ENCODE data around the gene PTPN2. TPM values are rescaled to one million over a fixed set of nuclear protein-coding genes. Genes with fewer than 3 reads are reported as not detected.
A peak's percentile ranks its signal among the peaks of the same experiment; 100 is the strongest.

Gene PTPN2
- total RNA-seq, result 10 to 100 TPM; 37.2 to 52.9 TPM
- polyA plus RNA-seq, result 10 to 100 TPM; 26.6 to 37.7 TPM
- long read RNA-seq, donor 1, transcript PTPN2-201 (9 exons, 3,467 nt), result minor isoform, 12 of 95 reads
- long read RNA-seq, donor 1, transcript PTPN2-202 (10 exons, 1,706 nt), result major isoform, 54 of 95 reads
- long read RNA-seq, donor 1, partial matches to known transcripts, result 10 of 95 reads
- long read RNA-seq, donor 1, other reads (novel, unspliced or antisense), result 15 of 95 reads
- long read RNA-seq, donor 2, transcript PTPN2-202 (10 exons, 1,706 nt), result major isoform, 8 of 21 reads
- long read RNA-seq, donor 2, partial matches to known transcripts, result 2 of 21 reads
- long read RNA-seq, donor 2, other reads (novel, unspliced or antisense), result 9 of 21 reads

DNA sequence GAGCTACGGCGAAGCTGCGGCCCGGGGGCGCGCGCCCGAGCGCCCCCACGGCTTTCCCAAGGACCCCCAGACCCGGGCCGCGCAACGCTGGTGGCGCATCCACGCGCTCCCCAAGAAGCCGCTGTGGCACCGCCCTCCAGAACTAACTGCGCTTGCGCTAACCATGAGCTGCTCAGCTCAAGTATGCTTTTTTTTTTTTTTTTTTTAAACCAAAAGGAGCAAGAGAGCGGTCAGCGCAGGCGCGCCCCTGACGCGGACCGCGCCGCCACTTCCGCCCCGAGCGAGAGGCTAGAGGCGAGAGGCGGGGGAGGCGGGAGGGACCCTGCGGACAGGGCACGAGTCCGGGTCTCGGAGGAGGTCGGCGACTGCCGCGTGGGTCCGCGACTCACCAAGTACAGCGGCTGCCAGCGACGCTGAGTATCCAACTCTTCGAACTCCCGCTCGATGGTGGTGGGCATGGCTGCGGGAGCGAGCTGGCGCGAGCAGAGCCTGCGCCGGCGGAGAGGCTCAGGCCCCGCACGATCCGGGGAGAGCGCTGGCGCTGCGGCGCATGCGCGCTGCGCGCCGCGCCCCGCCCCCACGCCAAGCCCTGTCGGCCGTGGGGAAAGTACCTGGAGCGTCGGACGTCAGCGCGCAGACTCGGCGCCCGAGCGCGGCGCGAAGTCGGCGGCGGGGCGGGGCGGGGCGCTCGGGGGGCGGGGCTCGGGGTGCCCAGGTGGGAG, at the start of gene PTPN2:
PTPN2 (minus strand) TSS at position 554 of the 722 bp plus-strand sequence; CDS start at position 458, 96 bp downstream.
- peak; percentile 98 for DNase-seq
- 0 to 1% methylated on average over 78 to 97 of the region's 97 CpGs for WGBS, 2 donors
- intact Hi-C loops (cut with DNase I), result loop anchor here (10.0 kb wide), 2 partner anchors 49 to 59 kb away; no protein-coding TSS in a partner anchor
- Histone ChIP-seq H3K36me3 (ENCODE audit: control insufficient read depth in 1 of 2, insufficient read depth in 2 of 2, low read length in 1 of 2) (no peaks in the 10 kb centered on the region), H3K27me3 (ENCODE audit: control insufficient read depth in 1 of 2, insufficient read depth in 2 of 2, low read length in 1 of 2) (no peaks in the 10 kb centered on the region), H3K9me3 (ENCODE audit: control insufficient read depth, low read length) (no peaks in the 10 kb centered on the region), H3K4me3 (ENCODE audit: low read length in 2 of 2) (peak within 1 kb of the TSS; percentile 68 to 98), H3K4me1 (ENCODE audit: control insufficient read depth in 1 of 2, insufficient read depth in 2 of 2, low read length in 2 of 2) (peaks cover 0 to 2% of the 10 kb centered on the region in 2 donors), H3K27ac (ENCODE audit: low read depth in 1 of 2, low read length in 2 of 2) (peak within 1 kb of the TSS; percentile 85 to 100)
- ATAC-seq (ENCODE audit: low FRiP score), result peak; percentile 96

- no peaks in the 10 kb centered on the region for H3K9me3 ChIP-seq (ENCODE audit: control insufficient read depth, low read length)
- DNase-seq (no peak), ATAC-seq (ENCODE audit: low FRiP score) (no peak)
- no peaks in the 10 kb centered on the region for H3K36me3 ChIP-seq (ENCODE audit: control insufficient read depth in 1 of 2, insufficient read depth in 2 of 2, low read length in 1 of 2)
- no peak overlapping the region for H3K27ac ChIP-seq (ENCODE audit: low read depth in 1 of 2, low read length in 2 of 2)
- intact Hi-C loops (cut with DNase I), result loop anchor here in 1 of 2 donors (5.0 kb wide), 1 partner anchor 186 kb away; no protein-coding TSS in a partner anchor
- H3K4me1 ChIP-seq (ENCODE audit: control insufficient read depth in 1 of 2, insufficient read depth in 2 of 2, low read length in 2 of 2), result no peaks in the 10 kb centered on the region
- no peak overlapping the region for H3K4me3 ChIP-seq (ENCODE audit: low read length in 2 of 2)
- no peaks in the 10 kb centered on the region for H3K27me3 ChIP-seq (ENCODE audit: control insufficient read depth in 1 of 2, insufficient read depth in 2 of 2, low read length in 1 of 2)
Measured at GRCh38 chr18:12933327-12933726, 49.3 kb upstream of the PTPN2 start.

- DNase-seq (no peak), ATAC-seq (ENCODE audit: low FRiP score) (no peak)
- Histone ChIP-seq H3K36me3 (ENCODE audit: control insufficient read depth in 1 of 2, insufficient read depth in 2 of 2, low read length in 1 of 2) (no peaks in the 10 kb centered on the region), H3K27me3 (ENCODE audit: control insufficient read depth in 1 of 2, insufficient read depth in 2 of 2, low read length in 1 of 2) (no peaks in the 10 kb centered on the region), H3K4me1 (ENCODE audit: control insufficient read depth in 1 of 2, insufficient read depth in 2 of 2, low read length in 2 of 2) (no peaks in the 10 kb centered on the region), H3K27ac (ENCODE audit: low read depth in 1 of 2, low read length in 2 of 2) (no peak overlapping the region), H3K4me3 (ENCODE audit: low read length in 2 of 2) (no peak overlapping the region), H3K9me3 (ENCODE audit: control insufficient read depth, low read length) (no peaks in the 10 kb centered on the region)
- 98 to 100% methylated on average over 3 of the region's 3 CpGs for WGBS, 2 donors
- intact Hi-C loops (cut with DNase I), result loop anchor here in 1 of 2 donors (2.0 to 5.0 kb wide), 2 partner anchors 74 to 184 kb away; no protein-coding TSS in a partner anchor
Measured at GRCh38 chr18:12930908-12931307, 46.9 kb upstream of the PTPN2 start.

- Histone ChIP-seq H3K4me1 (ENCODE audit: control insufficient read depth in 1 of 2, insufficient read depth in 2 of 2, low read length in 2 of 2) (no peaks in the 10 kb centered on the region), H3K27ac (ENCODE audit: low read depth in 1 of 2, low read length in 2 of 2) (no peak overlapping the region), H3K4me3 (ENCODE audit: low read length in 2 of 2) (no peak overlapping the region), H3K27me3 (ENCODE audit: control insufficient read depth in 1 of 2, insufficient read depth in 2 of 2, low read length in 1 of 2) (no peaks in the 10 kb centered on the region), H3K36me3 (ENCODE audit: control insufficient read depth in 1 of 2, insufficient read depth in 2 of 2, low read length in 1 of 2) (no peaks in the 10 kb centered on the region), H3K9me3 (ENCODE audit: control insufficient read depth, low read length) (no peaks in the 10 kb centered on the region)
- DNase-seq, result no peak
- intact Hi-C loops (cut with DNase I), result loop anchor here in 1 of 2 donors (2.0 to 5.0 kb wide), 2 partner anchors 74 to 183 kb away; no protein-coding TSS in a partner anchor
- 89 to 95% methylated on average over 3 of the region's 3 CpGs for WGBS, 2 donors
- no peak for ATAC-seq (ENCODE audit: low FRiP score)
Measured at GRCh38 chr18:12930376-12930775, 46.3 kb upstream of the PTPN2 start.

- H3K4me1 ChIP-seq (ENCODE audit: control insufficient read depth in 1 of 2, insufficient read depth in 2 of 2, low read length in 2 of 2), result no peaks in the 10 kb centered on the region
- no peak overlapping the region for H3K27ac ChIP-seq (ENCODE audit: low read depth in 1 of 2, low read length in 2 of 2)
- intact Hi-C loops (cut with DNase I), result loop anchor here in 1 of 2 donors (2.0 to 5.0 kb wide), 2 partner anchors 73 to 182 kb away; no protein-coding TSS in a partner anchor
- DNase-seq (no peak), ATAC-seq (ENCODE audit: low FRiP score) (no peak)
- no peaks in the 10 kb centered on the region for H3K36me3 ChIP-seq (ENCODE audit: control insufficient read depth in 1 of 2, insufficient read depth in 2 of 2, low read length in 1 of 2)
- no peaks in the 10 kb centered on the region for H3K9me3 ChIP-seq (ENCODE audit: control insufficient read depth, low read length)
- H3K4me3 ChIP-seq (ENCODE audit: low read length in 2 of 2), result no peak overlapping the region
- WGBS, 2 donors, result 93 to 98% methylated on average over 5 of the region's 5 CpGs
- H3K27me3 ChIP-seq (ENCODE audit: control insufficient read depth in 1 of 2, insufficient read depth in 2 of 2, low read length in 1 of 2), result no peaks in the 10 kb centered on the region
Measured at GRCh38 chr18:12929477-12930083, 45.5 kb upstream of the PTPN2 start.

- H3K9me3 ChIP-seq (ENCODE audit: control insufficient read depth, low read length), result no peaks in the 10 kb centered on the region
- H3K27me3 ChIP-seq (ENCODE audit: control insufficient read depth in 1 of 2, insufficient read depth in 2 of 2, low read length in 1 of 2), result no peaks in the 10 kb centered on the region
- no peak overlapping the region for H3K4me3 ChIP-seq (ENCODE audit: low read length in 2 of 2)
- no peaks in the 10 kb centered on the region for H3K4me1 ChIP-seq (ENCODE audit: control insufficient read depth in 1 of 2, insufficient read depth in 2 of 2, low read length in 2 of 2)
- H3K36me3 ChIP-seq (ENCODE audit: control insufficient read depth in 1 of 2, insufficient read depth in 2 of 2, low read length in 1 of 2), result no peaks in the 10 kb centered on the region
- ATAC-seq (ENCODE audit: low FRiP score) (no peak), DNase-seq (no peak)
- 36 to 43% methylated on average over 5 of the region's 5 CpGs for WGBS, 2 donors
- intact Hi-C loops (cut with DNase I), result no loop called here
- H3K27ac ChIP-seq (ENCODE audit: low read depth in 1 of 2, low read length in 2 of 2), result no peak overlapping the region
Measured at GRCh38 chr18:12928641-12929040, 44.6 kb upstream of the PTPN2 start.

DNA sequence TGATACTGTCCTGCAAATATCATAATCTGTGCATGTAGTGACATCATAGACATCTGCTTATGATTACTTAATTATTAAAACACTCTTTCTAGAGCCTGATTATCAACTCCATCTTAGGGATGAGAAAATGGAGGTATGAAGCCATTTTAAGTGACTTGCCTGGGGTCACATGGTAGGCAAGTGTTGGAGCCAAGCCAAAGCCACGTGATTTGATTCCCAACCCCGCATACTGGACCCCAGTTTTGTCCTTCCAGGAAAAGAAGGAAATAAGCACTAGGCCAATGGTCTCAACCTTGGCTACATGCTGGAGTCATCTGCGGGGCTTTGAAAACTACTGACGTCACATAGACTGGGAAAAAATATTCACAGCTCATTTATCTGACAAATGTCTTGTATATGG, 44.2 kb upstream of the PTPN2 start:
- intact Hi-C loops (cut with DNase I), result no loop called here
- H3K27me3 ChIP-seq (ENCODE audit: control insufficient read depth in 1 of 2, insufficient read depth in 2 of 2, low read length in 1 of 2), result no peaks in the 10 kb centered on the region
- H3K4me1 ChIP-seq (ENCODE audit: control insufficient read depth in 1 of 2, insufficient read depth in 2 of 2, low read length in 2 of 2), result no peaks in the 10 kb centered on the region
- no peak overlapping the region for H3K27ac ChIP-seq (ENCODE audit: low read depth in 1 of 2, low read length in 2 of 2)
- no peaks in the 10 kb centered on the region for H3K9me3 ChIP-seq (ENCODE audit: control insufficient read depth, low read length)
- no peak for ATAC-seq (ENCODE audit: low FRiP score)
- DNase-seq, result no peak
- no peak overlapping the region for H3K4me3 ChIP-seq (ENCODE audit: low read length in 2 of 2)
- WGBS, 2 donors, result 45 to 62% methylated on average over 4 of the region's 4 CpGs
- H3K36me3 ChIP-seq (ENCODE audit: control insufficient read depth in 1 of 2, insufficient read depth in 2 of 2, low read length in 1 of 2), result no peaks in the 10 kb centered on the region

DNA sequence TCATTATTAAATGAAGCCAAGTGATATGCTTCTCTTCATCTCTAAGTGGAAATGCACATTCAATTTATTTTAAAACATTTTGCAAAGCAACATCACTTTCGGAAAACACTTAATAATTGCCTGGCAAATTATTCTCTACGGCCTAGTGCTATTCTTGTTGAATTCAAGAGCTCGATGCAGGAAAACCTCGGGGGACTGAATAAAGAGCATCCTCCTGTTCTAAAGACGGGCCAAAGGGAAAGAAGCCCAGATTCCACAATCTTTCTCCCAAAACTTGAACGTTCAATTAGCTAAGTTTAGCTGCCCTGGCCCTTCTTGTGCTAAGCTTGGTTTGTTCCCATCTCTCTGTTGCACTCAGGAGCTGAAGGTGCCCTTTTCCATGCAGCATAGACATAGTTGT, 40.6 kb upstream of the PTPN2 start:
- 62 to 66% methylated on average over 6 of the region's 6 CpGs for WGBS, 2 donors
- intact Hi-C loops (cut with DNase I), result no loop called here
- no peak for DNase-seq

More for the DNA sequence above, 40.6 kb upstream of the PTPN2 start:
- Histone ChIP-seq H3K27ac (ENCODE audit: low read depth in 1 of 2, low read length in 2 of 2) (no peak overlapping the region), H3K9me3 (ENCODE audit: control insufficient read depth, low read length) (no peaks in the 10 kb centered on the region), H3K36me3 (ENCODE audit: control insufficient read depth in 1 of 2, insufficient read depth in 2 of 2, low read length in 1 of 2) (no peaks in the 10 kb centered on the region), H3K4me3 (ENCODE audit: low read length in 2 of 2) (no peak overlapping the region), H3K27me3 (ENCODE audit: control insufficient read depth in 1 of 2, insufficient read depth in 2 of 2, low read length in 1 of 2) (no peaks in the 10 kb centered on the region), H3K4me1 (ENCODE audit: control insufficient read depth in 1 of 2, insufficient read depth in 2 of 2, low read length in 2 of 2) (no peaks in the 10 kb centered on the region)
- no peak for ATAC-seq (ENCODE audit: low FRiP score)

Data from aorta (tissue), 5 donors.